RWPE1 (cell line): ENCODE measurements around the gene MAST2.
A peak's percentile ranks its signal among the peaks of the same experiment; 100 is the strongest.

Experiments used
- CTCF ChIA-PET: fragments of 350-600 bp; sonication (Branson Sonifier 250); formaldehyde crosslinking; extraction: SDS; loops from one replicate; lab custom pipeline; 2021; lab: Yijun Ruan, JAX
- POLR2A ChIA-PET: fragments of 400-600 bp; formaldehyde crosslinking; extraction: SDS; loops from one replicate; lab custom pipeline; 2020; ENCODE audit warnings: antibody characterized with exemption; ENCODE audit not compliant: low non-redundant PET; lab: Yijun Ruan, JAX
- DNase-seq: peaks from one replicate; pipeline ENCODE4 v3.0.0; 2012; ENCODE audit warnings: low spot score
- H3K27ac ChIP-seq: fragments of 450-650 bp; 2 replicates; pipeline ENCODE4 v1.5.1; 2017
- TF ChIP-seq, protein P1 (sequence below): fragments of 450-650 bp; conservative IDR thresholded peaks from 2 replicates; pipeline ENCODE4 v1.5.1; 2017; ENCODE audit warnings: low read depth, mild to moderate bottlenecking

MAST2 gene

DNA sequence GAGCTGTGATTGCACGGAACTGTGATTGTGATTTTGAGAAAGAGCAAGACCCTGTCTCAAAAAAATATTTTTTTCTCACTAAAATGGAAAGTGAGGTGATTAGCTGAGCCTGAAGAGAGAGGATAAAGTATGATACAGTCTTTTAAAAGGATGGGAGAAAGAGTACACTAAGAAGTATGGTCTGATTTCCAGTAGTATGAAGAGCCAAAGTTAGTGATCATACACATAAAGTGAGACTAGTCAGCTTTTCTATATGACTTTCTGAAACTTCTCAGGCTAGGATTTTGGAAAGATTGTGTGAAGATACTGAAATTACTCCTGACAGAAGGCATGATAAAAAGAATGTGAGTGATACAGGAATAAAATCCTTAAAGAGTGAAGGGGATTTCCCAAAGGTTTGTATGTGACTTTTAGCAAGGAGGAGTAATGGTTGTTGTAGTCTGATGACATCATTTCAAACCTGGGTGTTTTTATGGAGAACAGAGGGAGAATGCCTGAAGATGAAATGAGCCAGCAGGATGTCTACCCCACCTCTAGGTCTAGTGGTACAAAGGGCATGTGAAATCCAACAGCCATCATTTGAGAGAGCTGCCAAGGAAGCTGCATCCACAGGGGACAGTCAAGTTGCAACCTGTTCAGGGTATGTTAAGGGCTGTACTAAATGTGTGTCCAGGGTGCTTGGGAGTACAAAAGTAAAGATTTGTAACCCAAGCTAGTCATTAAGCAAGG is 171.3 kb downstream of the MAST2 start:
- ChIA-PET CTCF (interaction anchor here (0.6 kb wide), 1 partner anchor 56 kb away, joined by 3 read pairs; no protein-coding TSS in a partner anchor), POLR2A (no interaction called here)
- TF ChIP-seq, protein P1, sequence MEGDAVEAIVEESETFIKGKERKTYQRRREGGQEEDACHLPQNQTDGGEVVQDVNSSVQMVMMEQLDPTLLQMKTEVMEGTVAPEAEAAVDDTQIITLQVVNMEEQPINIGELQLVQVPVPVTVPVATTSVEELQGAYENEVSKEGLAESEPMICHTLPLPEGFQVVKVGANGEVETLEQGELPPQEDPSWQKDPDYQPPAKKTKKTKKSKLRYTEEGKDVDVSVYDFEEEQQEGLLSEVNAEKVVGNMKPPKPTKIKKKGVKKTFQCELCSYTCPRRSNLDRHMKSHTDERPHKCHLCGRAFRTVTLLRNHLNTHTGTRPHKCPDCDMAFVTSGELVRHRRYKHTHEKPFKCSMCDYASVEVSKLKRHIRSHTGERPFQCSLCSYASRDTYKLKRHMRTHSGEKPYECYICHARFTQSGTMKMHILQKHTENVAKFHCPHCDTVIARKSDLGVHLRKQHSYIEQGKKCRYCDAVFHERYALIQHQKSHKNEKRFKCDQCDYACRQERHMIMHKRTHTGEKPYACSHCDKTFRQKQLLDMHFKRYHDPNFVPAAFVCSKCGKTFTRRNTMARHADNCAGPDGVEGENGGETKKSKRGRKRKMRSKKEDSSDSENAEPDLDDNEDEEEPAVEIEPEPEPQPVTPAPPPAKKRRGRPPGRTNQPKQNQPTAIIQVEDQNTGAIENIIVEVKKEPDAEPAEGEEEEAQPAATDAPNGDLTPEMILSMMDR, result no peak
- peak; percentile 22 for DNase-seq
- no peak overlapping the region for H3K27ac ChIP-seq

DNA sequence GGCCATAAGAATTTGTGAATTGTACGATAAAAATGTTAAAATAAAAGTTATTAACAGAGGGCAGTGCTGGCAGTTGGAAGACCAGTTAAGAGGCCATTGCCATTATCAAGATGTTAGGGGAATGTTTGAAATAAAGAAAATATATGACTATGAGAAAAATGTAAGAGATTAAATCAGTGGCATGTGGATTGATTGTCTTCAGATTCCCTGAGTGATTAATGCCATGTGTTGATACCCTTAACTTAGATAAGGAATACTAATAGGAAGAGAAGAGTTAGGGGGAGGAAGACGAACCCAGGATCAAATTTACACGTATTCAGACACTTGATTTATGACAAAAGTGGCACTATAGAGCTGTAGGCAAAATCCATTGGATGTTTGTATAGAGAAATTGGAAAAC is 173.2 kb downstream of the MAST2 start:
- TF ChIP-seq, protein P1, result no peak
- no peak overlapping the region for H3K27ac ChIP-seq
- DNase-seq, result no peak
- POLR2A ChIA-PET, result no interaction called here
- CTCF ChIA-PET, result no interaction called here

DNA sequence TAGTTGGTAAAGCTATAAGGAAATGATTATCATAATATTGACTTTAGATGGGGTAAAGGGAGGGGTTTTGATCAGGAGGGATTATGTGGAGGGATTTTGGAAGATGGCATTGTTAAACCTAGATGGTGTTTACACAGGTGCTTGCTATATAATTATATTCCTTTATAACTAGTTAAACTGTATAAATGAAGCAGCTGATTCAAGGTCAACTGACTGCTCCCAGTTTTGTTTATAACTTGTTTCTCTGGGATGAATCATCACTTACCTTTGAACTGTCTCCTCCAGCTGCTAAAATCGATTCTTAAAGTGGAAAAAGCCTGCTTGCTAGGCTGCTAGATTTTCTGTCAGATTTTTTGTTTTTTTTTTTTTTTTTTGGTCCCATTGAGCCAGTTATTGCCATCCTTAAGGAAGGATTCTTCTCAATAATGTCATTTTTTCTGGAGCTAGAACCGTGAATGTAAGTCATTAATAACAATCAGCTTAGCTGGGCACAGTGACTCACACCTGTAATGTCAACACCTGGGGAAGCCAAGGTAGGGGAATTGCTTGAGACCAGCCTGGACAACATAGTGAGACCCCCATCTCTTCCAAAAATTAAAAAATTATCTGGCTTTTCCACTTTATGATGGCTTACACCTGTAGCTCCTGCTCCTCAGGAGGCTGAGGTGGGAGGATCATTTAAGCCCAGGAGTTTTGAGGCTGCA is 175.8 kb downstream of the MAST2 start:
- CTCF ChIA-PET, result interaction anchor here (0.5 to 0.7 kb wide), 2 partner anchors 138 to 1422 kb away, joined by 4 to 9 read pairs; no protein-coding TSS in a partner anchor
- POLR2A ChIA-PET, result interaction anchor here (0.5 to 0.6 kb wide), 2 partner anchors 66 to 293 kb away, joined by 3 to 4 read pairs; partner anchors contain the start of gene GPBP1L1
- no peak overlapping the region for H3K27ac ChIP-seq
- DNase-seq, result peak; percentile 25
- TF ChIP-seq, protein P1, result no peak

DNA sequence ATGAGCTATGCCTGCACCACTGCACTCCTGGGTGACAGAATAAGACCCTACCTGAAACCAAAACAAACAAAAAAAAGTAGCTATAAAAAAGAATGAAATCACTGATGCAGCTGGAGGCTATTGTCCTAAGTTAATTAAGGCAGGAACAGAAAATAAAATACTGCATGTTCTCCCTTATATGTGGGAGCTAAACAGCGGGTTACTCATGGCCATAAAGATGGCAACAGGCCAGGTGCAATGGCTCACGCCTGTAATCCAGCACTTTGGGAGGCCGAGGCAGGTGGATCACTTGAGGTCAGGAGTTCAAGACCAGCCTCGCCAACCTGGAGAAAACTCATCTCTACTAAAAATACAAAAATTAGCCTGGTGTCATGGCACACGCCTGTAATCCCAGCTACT is 176.4 kb downstream of the MAST2 start:
- no peak for DNase-seq
- TF ChIP-seq, protein P1, result no peak
- CTCF ChIA-PET, result no interaction called here
- no peak overlapping the region for H3K27ac ChIP-seq
- POLR2A ChIA-PET, result no interaction called here

DNA sequence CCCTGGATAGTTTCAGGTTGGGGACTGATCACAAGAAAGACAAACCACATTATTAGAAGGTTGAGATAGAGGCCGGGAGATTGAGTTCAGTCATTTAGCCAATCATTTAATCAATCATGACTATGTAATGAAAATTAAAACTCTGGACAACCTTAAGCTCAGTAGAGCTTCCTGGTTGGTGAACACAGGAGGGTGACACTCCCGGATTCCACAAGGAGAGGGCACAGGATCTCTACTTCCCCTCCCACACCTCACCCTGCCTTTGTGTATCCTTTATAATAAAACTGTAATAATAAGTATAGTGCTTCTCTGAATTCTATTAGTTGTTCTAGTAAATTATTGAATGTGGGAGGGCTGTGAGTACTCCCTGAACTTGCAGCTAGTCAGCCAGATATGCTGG is 178.9 kb downstream of the MAST2 start:
- no peak for DNase-seq
- ChIA-PET POLR2A (no interaction called here), CTCF (interaction anchor here (1.2 kb wide), 1 partner anchor 8 kb away, joined by 3 read pairs; no protein-coding TSS in a partner anchor)
- H3K27ac ChIP-seq, result no peak overlapping the region
- TF ChIP-seq, protein P1, result no peak

DNA sequence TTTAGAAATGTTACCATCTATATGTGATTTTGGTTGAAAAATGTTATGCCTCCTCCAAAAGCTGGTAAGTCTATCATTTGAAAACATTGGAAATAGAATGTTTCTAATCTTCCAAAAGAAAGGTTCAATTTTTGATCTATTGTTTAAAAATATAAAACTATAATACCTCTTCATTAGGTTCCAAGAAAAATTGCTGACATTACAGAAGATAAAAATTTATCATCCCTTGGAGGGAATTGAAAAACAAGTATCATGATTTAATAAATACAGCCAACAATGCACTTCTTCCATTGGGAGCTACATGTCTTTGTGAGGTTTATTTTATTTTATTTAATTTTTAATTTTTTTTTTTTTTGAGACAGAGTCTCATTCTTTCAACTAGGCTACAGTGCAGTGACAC is 180.6 kb downstream of the MAST2 start:
- ChIA-PET CTCF (no interaction called here), POLR2A (no interaction called here)
- no peak overlapping the region for H3K27ac ChIP-seq
- DNase-seq, result no peak
- TF ChIP-seq, protein P1, result no peak
